ENCODE measurements around the gene HSD17B14. TPM values are rescaled to one million over a fixed set of nuclear protein-coding genes. Genes with fewer than 3 reads are reported as not detected.

The HSD17B14 gene
- total RNA-seq, 2 experiments from 2014 or later, result 0.31 TPM; not detected in 1

DNA sequence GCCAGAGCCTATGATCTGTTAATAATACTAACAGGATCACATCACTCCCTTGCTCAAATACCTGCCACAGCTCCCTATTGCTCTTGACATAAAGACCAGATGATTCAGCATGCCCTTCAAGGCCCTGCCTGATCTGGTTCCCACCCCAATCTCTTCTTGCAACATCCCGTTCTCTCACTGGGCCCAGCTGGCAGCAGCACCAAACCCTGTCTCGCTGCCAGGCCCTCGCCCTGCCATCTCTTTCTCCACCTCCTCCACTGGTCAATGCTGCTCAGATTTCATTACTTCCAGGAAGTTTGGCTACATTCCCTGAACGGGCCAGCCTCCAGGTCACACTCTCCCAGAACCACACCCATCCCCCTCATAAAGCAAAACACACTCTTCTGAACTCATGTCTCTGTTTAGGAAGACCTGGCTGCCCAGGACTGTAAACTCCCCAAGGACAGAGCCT, 16.9 kb downstream of the HSD17B14 start:
- no peaks in the 10 kb centered on the region for H3K36me3 Mint-ChIP-seq
- H3K4me1 Mint-ChIP-seq (ENCODE audit: low read depth), result peaks cover 5% of the 10 kb centered on the region
- ChIA-PET POLR2A (no interaction called here), CTCF (no interaction called here)
- no peaks in the 10 kb centered on the region for H3K9me3 Mint-ChIP-seq
- H3K27ac Mint-ChIP-seq, result no peak overlapping the region
- no peak overlapping the region for H3K4me3 Mint-ChIP-seq
- DNase-seq, result no peak
- H3K27me3 Mint-ChIP-seq, result no peaks in the 10 kb centered on the region
- intact Hi-C loops (cut with micrococcal nuclease), result no loop called here

GRCh38 chr19:48818234-48818820, 18.0 kb downstream of the HSD17B14 start:
- no peak for DNase-seq
- peaks cover 5% of the 10 kb centered on the region for H3K4me1 Mint-ChIP-seq (ENCODE audit: low read depth)
- H3K36me3 Mint-ChIP-seq, result no peaks in the 10 kb centered on the region
- POLR2A ChIA-PET, result no interaction called here
- intact Hi-C loops (cut with micrococcal nuclease), result no loop called here
- no peaks in the 10 kb centered on the region for H3K27me3 Mint-ChIP-seq
- H3K27ac Mint-ChIP-seq, result no peak overlapping the region
- CTCF ChIA-PET, result no interaction called here
- H3K4me3 Mint-ChIP-seq, result no peak overlapping the region
- no peaks in the 10 kb centered on the region for H3K9me3 Mint-ChIP-seq

DNA sequence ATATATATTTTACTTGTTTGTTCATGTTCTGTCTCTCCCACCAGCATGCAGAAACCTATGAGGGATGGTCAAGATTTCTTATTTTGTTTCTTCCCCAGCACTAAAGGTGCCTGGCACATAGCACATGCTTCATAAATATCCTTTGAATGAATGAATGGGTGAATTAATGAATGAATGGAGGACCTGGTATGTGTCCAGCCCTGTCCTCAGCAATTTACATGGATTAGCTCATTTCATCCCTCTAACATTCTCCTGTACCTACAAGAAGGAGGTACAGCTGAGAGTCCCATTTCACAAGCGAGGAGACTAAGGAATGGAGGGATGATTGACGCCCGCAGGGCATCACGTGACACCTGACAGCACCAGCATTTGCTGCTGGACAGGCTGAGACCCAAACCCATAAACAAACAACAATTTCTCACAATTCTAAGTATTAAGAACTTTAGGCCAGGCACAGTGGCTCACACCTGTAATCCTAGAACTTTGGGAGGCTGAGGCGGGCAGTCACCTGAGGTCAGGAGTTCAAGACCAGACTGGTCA, 18.6 kb downstream of the HSD17B14 start:
- H3K27ac Mint-ChIP-seq, result no peak overlapping the region
- peaks cover 5% of the 10 kb centered on the region for H3K4me1 Mint-ChIP-seq (ENCODE audit: low read depth)
- POLR2A ChIA-PET, result no interaction called here
- DNase-seq, result no peak
- CTCF ChIA-PET, result no interaction called here
- no peaks in the 10 kb centered on the region for H3K27me3 Mint-ChIP-seq
- H3K36me3 Mint-ChIP-seq, result no peaks in the 10 kb centered on the region
- intact Hi-C loops (cut with micrococcal nuclease), result no loop called here
- no peak overlapping the region for H3K4me3 Mint-ChIP-seq
- no peaks in the 10 kb centered on the region for H3K9me3 Mint-ChIP-seq

GRCh38 chr19:48815870-48816501, 20.3 kb downstream of the HSD17B14 start:
- Mint-ChIP-seq H3K9me3 (no peaks in the 10 kb centered on the region), H3K27me3 (no peaks in the 10 kb centered on the region), H3K4me1 (ENCODE audit: low read depth) (peaks cover 7% of the 10 kb centered on the region), H3K36me3 (no peaks in the 10 kb centered on the region), H3K4me3 (no peak overlapping the region), H3K27ac (no peak overlapping the region)
- DNase-seq, result peak; percentile 33
- ChIA-PET POLR2A (no interaction called here), CTCF (interaction anchor here (1.4 kb wide), 1 partner anchor 22 kb away, joined by 4 read pairs; no protein-coding TSS in a partner anchor)
- intact Hi-C loops (cut with micrococcal nuclease), result no loop called here

DNA sequence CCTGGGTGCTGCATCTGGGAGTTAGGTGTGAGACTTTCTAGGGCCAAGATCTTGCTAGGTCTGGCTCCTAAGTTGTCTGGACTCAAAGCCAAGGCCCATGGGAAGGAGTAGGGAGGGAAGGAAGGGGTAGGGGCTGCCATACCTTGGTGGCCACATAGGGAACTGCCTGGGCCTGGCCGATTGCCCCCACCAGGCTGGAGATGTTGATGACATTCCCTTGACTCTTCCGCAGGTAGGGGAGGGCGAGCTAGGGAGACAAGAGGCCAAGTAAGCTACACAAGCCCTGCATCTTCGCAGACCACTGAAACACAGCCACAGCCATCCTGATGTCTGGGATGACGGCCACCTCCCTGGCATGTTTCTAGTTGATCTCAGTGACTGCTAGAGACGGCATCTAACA, 21.4 kb downstream of the HSD17B14 start:
- Mint-ChIP-seq H3K4me3 (no peak overlapping the region), H3K27ac (no peak overlapping the region), H3K36me3 (no peaks in the 10 kb centered on the region), H3K4me1 (ENCODE audit: low read depth) (peaks cover 12% of the 10 kb centered on the region), H3K9me3 (no peaks in the 10 kb centered on the region), H3K27me3 (no peaks in the 10 kb centered on the region)
- ChIA-PET CTCF (interaction anchor here (1.2 kb wide), 1 partner anchor 22 kb away, joined by 3 read pairs; no protein-coding TSS in a partner anchor), POLR2A (no interaction called here)
- intact Hi-C loops (cut with micrococcal nuclease), result no loop called here
- no peak for DNase-seq

DNA sequence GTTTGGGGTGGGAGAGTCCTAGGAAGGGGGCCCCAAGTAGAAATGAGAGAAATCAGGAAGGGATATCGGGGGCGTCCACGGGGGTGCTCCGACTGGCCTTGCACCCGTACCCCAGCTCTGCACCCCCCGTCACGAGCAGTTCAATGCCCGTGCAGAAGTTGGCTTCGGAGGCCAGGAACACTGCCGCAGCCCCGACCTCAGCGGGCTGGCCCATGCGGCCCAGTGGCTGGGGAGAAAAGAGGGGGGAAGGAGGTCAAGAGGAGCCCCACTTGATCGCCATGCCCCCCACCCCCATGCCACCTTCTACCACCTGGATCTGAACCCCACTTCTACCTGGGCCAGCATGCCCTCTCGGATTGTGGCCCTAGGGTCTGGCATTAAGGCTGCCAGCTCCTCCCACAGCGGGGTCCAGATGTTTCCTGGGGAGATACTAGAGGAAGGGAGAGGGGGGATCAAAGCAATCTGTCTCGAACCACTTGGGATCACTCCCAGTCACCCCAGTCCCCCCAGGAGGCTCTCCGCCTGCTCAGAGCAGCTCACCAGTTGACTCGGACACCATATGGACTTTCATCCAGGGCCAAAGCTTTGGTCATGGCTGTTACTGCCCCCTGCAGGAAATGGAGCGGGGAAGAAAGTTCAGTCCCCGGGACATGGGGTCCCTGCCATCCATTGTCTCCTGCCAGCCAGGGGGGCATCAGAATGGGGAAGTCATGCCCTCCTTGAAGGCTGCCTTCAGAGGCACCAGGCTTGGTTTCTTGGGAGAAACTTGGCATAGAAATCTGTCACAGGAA, 23.0 kb downstream of the HSD17B14 start:
- H3K4me3 Mint-ChIP-seq, result no peak overlapping the region
- peaks cover 22% of the 10 kb centered on the region for H3K4me1 Mint-ChIP-seq (ENCODE audit: low read depth)
- H3K36me3 Mint-ChIP-seq, result no peaks in the 10 kb centered on the region
- DNase-seq, result no peak
- no peaks in the 10 kb centered on the region for H3K27me3 Mint-ChIP-seq
- CTCF ChIA-PET, result interaction anchor here (0.5 to 1.2 kb wide), 3 partner anchors 18 to 22 kb away, joined by 4 to 5 read pairs (median 4); no protein-coding TSS in a partner anchor
- intact Hi-C loops (cut with micrococcal nuclease), result no loop called here
- no peaks in the 10 kb centered on the region for H3K9me3 Mint-ChIP-seq
- no peak overlapping the region for H3K27ac Mint-ChIP-seq
- POLR2A ChIA-PET, result no interaction called here

GRCh38 chr19:48812094-48812929, 24.0 kb downstream of the HSD17B14 start:
- Mint-ChIP-seq H3K4me3 (peak overlapping the region; percentile 74), H3K36me3 (no peaks in the 10 kb centered on the region), H3K27me3 (no peaks in the 10 kb centered on the region), H3K4me1 (ENCODE audit: low read depth) (peaks cover 22% of the 10 kb centered on the region), H3K27ac (peak overlapping the region; percentile 69), H3K9me3 (no peaks in the 10 kb centered on the region)
- ChIA-PET POLR2A (no interaction called here), CTCF (interaction anchor here (0.5 to 1.5 kb wide), 5 partner anchors 17 to 30 kb away, joined by 3 to 5 read pairs (median 5); no protein-coding TSS in a partner anchor)
- DNase-seq, result peak; percentile 78
- intact Hi-C loops (cut with micrococcal nuclease), result no loop called here

- DNase-seq, result no peak
- intact Hi-C loops (cut with micrococcal nuclease), result loop anchor here (2.0 kb wide), 2 partner anchors 15 to 65 kb away; no protein-coding TSS in a partner anchor
Observed at GRCh38 chr19:48810151-48810550, 26.1 kb downstream of the HSD17B14 start.

GRCh38 chr19:48807590-48808308, 28.5 kb downstream of the HSD17B14 start:
- no peaks in the 10 kb centered on the region for H3K36me3 Mint-ChIP-seq
- CTCF ChIA-PET, result interaction anchor here (0.8 to 3.9 kb wide), 5 partner anchors 12 to 186 kb away, joined by 3 to 24 read pairs (median 11); partner anchors contain the start of gene RUVBL2
- no peak overlapping the region for H3K4me3 Mint-ChIP-seq
- H3K4me1 Mint-ChIP-seq (ENCODE audit: low read depth), result peaks cover 17% of the 10 kb centered on the region
- H3K27ac Mint-ChIP-seq, result no peak overlapping the region
- POLR2A ChIA-PET, result interaction anchor here (1.1 kb wide), 1 partner anchor 64 kb away, joined by 4 read pairs; the partner anchor contains the start of gene PPP1R15A
- H3K27me3 Mint-ChIP-seq, result no peaks in the 10 kb centered on the region
- no peaks in the 10 kb centered on the region for H3K9me3 Mint-ChIP-seq
- DNase-seq, result no peak
- intact Hi-C loops (cut with micrococcal nuclease), result no loop called here

More at GRCh38 chr19:48810151-48810550, 26.1 kb downstream of the HSD17B14 start:
- peak overlapping the region; percentile 86 for H3K4me3 Mint-ChIP-seq
- no peak overlapping the region for H3K27ac Mint-ChIP-seq
- no peaks in the 10 kb centered on the region for H3K27me3 Mint-ChIP-seq
- ChIA-PET POLR2A (interaction anchor here (1.5 kb wide), 2 partner anchors 62 to 71 kb away, joined by 4 to 6 read pairs; partner anchors contain the start of gene PPP1R15A), CTCF (interaction anchor here (1.1 to 3.9 kb wide), 5 partner anchors 9 to 160 kb away, joined by 3 to 24 read pairs (median 9); no protein-coding TSS in a partner anchor)
- H3K36me3 Mint-ChIP-seq, result no peaks in the 10 kb centered on the region
- peaks cover 17% of the 10 kb centered on the region for H3K4me1 Mint-ChIP-seq (ENCODE audit: low read depth)
- H3K9me3 Mint-ChIP-seq, result no peaks in the 10 kb centered on the region

GRCh38 chr19:48806818-48807589, 29.3 kb downstream of the HSD17B14 start:
- H3K27me3 Mint-ChIP-seq, result no peaks in the 10 kb centered on the region
- POLR2A ChIA-PET, result interaction anchor here (1.1 kb wide), 1 partner anchor 65 kb away, joined by 4 read pairs; the partner anchor contains the start of gene PPP1R15A
- no peak for DNase-seq
- no peaks in the 10 kb centered on the region for H3K9me3 Mint-ChIP-seq
- H3K4me1 Mint-ChIP-seq (ENCODE audit: low read depth), result peaks cover 15% of the 10 kb centered on the region
- intact Hi-C loops (cut with micrococcal nuclease), result no loop called here
- H3K27ac Mint-ChIP-seq, result no peak overlapping the region
- CTCF ChIA-PET, result interaction anchor here (0.7 to 2.3 kb wide), 4 partner anchors 11 to 187 kb away, joined by 4 to 16 read pairs (median 8); partner anchors contain the start of genes GYS1 and RUVBL2
- H3K36me3 Mint-ChIP-seq, result no peaks in the 10 kb centered on the region
- no peak overlapping the region for H3K4me3 Mint-ChIP-seq

Data from activated CD4-positive, alpha-beta memory T cell treated with anti-CD3 and anti-CD28 coated beads for 36 hours (primary cell).